ENCODE data around the gene WDR46. TPM values are rescaled to one million over a fixed set of nuclear protein-coding genes. Genes with fewer than 3 reads are reported as not detected.

WDR46 gene
- total RNA-seq, 1 donor from 2014 or later = 63.7 TPM

GRCh38 chr6:33329058-33329457 is 40.0 kb upstream of the WDR46 start:
- H3K4me1 Mint-ChIP-seq (ENCODE audit: low read depth, unreplicated experiment) = no peaks in the 10 kb centered on the region
- H3K9me3 Mint-ChIP-seq (ENCODE audit: unreplicated experiment) = no peaks in the 10 kb centered on the region
- Histone ChIP-seq H3K9ac (ENCODE audit: low read length) (no peak overlapping the region), H4K20me1 (ENCODE audit: insufficient read depth, low read length) (no peaks in the 10 kb centered on the region), H3K9me3 (ENCODE audit: insufficient read depth, low read depth, low read length) (no peaks in the 10 kb centered on the region), H3K4me2 (ENCODE audit: low read length) (no peak overlapping the region), H2AFZ (ENCODE audit: low read depth, low read length) (no peak overlapping the region), H3K4me3 (ENCODE audit: insufficient read depth, low read depth, low read length) (no peak overlapping the region), H3K79me2 (ENCODE audit: insufficient read depth, low read length) (no peaks in the 10 kb centered on the region), H3K4me1 (ENCODE audit: insufficient read depth, low read length) (no peaks in the 10 kb centered on the region), H3K36me3 (ENCODE audit: insufficient read depth, low read length) (no peaks in the 10 kb centered on the region), H3K27ac (ENCODE audit: low read depth, low read length) (no peak overlapping the region), H3K27me3 (ENCODE audit: insufficient read depth, low read length) (no peaks in the 10 kb centered on the region)
- no peak for TF ChIP-seq CTCF (IDR thresholded peaks at IDR 0.05; ENCODE audit: insufficient read depth, low read depth, low read length)
- no peak for TF ChIP-seq EZH2 (IDR thresholded peaks at IDR 0.05; ENCODE audit: insufficient read depth, low read length)
- H3K27me3 Mint-ChIP-seq (ENCODE audit: low read depth, unreplicated experiment) = peaks cover 5% of the 10 kb centered on the region
- no peak for DNase-seq (ENCODE audit: low read depth)
- H3K36me3 Mint-ChIP-seq (ENCODE audit: low read depth, unreplicated experiment) = no peaks in the 10 kb centered on the region
- no peak overlapping the region for H3K4me3 Mint-ChIP-seq (ENCODE audit: unreplicated experiment)
- FAIRE-seq = no peak
- H3K27ac Mint-ChIP-seq (ENCODE audit: unreplicated experiment) = no peak overlapping the region

DNA sequence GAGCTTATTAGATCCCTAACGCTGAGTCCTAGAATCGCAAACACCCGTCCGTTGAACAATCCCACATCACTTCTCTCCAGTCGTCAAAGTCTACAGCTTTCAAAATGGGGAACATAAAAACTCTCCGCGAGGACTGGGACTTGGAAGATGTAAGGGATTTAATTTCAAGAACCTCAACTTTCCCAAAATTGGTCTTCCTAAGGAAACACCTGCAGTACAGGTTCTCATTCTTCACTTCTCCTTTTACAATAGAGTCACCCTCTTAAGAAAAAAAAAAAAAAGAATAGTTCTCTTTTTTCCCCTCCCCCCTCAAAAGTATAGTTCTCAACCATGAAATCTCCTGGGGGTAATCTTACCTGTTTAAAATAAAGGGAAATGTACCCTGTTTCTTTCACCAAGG is 35.1 kb upstream of the WDR46 start:
- no peaks in the 10 kb centered on the region for H3K9me3 Mint-ChIP-seq (ENCODE audit: unreplicated experiment)
- Histone ChIP-seq H4K20me1 (ENCODE audit: insufficient read depth, low read length) (peaks cover 9% of the 10 kb centered on the region), H3K4me1 (ENCODE audit: insufficient read depth, low read length) (peaks cover 37% of the 10 kb centered on the region), H3K4me2 (ENCODE audit: low read length) (peak overlapping the region; percentile 92), H3K4me3 (ENCODE audit: insufficient read depth, low read depth, low read length) (peak overlapping the region; percentile 82), H3K27ac (ENCODE audit: low read depth, low read length) (no peak overlapping the region), H3K27me3 (ENCODE audit: insufficient read depth, low read length) (no peaks in the 10 kb centered on the region), H3K9me3 (ENCODE audit: insufficient read depth, low read depth, low read length) (no peaks in the 10 kb centered on the region), H3K79me2 (ENCODE audit: insufficient read depth, low read length) (peaks cover 37% of the 10 kb centered on the region), H3K9ac (ENCODE audit: low read length) (no peak overlapping the region), H2AFZ (ENCODE audit: low read depth, low read length) (no peak overlapping the region), H3K36me3 (ENCODE audit: insufficient read depth, low read length) (peaks cover 19% of the 10 kb centered on the region)
- no peak overlapping the region for H3K27ac Mint-ChIP-seq (ENCODE audit: unreplicated experiment)
- no peak for FAIRE-seq
- H3K27me3 Mint-ChIP-seq (ENCODE audit: low read depth, unreplicated experiment) = no peaks in the 10 kb centered on the region
- TF ChIP-seq EZH2 (IDR thresholded peaks at IDR 0.05; ENCODE audit: insufficient read depth, low read length) (no peak), CTCF (IDR thresholded peaks at IDR 0.05; ENCODE audit: insufficient read depth, low read depth, low read length) (no peak)
- H3K4me3 Mint-ChIP-seq (ENCODE audit: unreplicated experiment) = peak overlapping the region; percentile 99
- peaks cover 18% of the 10 kb centered on the region for H3K4me1 Mint-ChIP-seq (ENCODE audit: low read depth, unreplicated experiment)
- DNase-seq (ENCODE audit: low read depth) = no peak
- peaks cover 6% of the 10 kb centered on the region for H3K36me3 Mint-ChIP-seq (ENCODE audit: low read depth, unreplicated experiment)

- Mint-ChIP-seq H3K9me3 (ENCODE audit: unreplicated experiment) (no peaks in the 10 kb centered on the region), H3K27ac (ENCODE audit: unreplicated experiment) (no peak overlapping the region), H3K4me1 (ENCODE audit: low read depth, unreplicated experiment) (peaks cover 21% of the 10 kb centered on the region), H3K27me3 (ENCODE audit: low read depth, unreplicated experiment) (no peaks in the 10 kb centered on the region), H3K4me3 (ENCODE audit: unreplicated experiment) (peak overlapping the region; percentile 99), H3K36me3 (ENCODE audit: low read depth, unreplicated experiment) (peaks cover 6% of the 10 kb centered on the region)
- peaks cover 40% of the 10 kb centered on the region for H3K79me2 ChIP-seq (ENCODE audit: insufficient read depth, low read length)
- peak overlapping the region; percentile 92 for H2AFZ ChIP-seq (ENCODE audit: low read depth, low read length)
- peaks cover 24% of the 10 kb centered on the region for H3K36me3 ChIP-seq (ENCODE audit: insufficient read depth, low read length)
- no peaks in the 10 kb centered on the region for H3K27me3 ChIP-seq (ENCODE audit: insufficient read depth, low read length)
- FAIRE-seq = no peak
- H3K4me3 ChIP-seq (ENCODE audit: insufficient read depth, low read depth, low read length) = peak overlapping the region; percentile 82
- DNase-seq (ENCODE audit: low read depth) = no peak
- H3K9ac ChIP-seq (ENCODE audit: low read length) = peak overlapping the region; percentile 86
- peaks cover 42% of the 10 kb centered on the region for H3K4me1 ChIP-seq (ENCODE audit: insufficient read depth, low read length)
- H4K20me1 ChIP-seq (ENCODE audit: insufficient read depth, low read length) = peaks cover 9% of the 10 kb centered on the region
- H3K27ac ChIP-seq (ENCODE audit: low read depth, low read length) = no peak overlapping the region
- TF ChIP-seq EZH2 (IDR thresholded peaks at IDR 0.05; ENCODE audit: insufficient read depth, low read length) (no peak), CTCF (IDR thresholded peaks at IDR 0.05; ENCODE audit: insufficient read depth, low read depth, low read length) (no peak)
- H3K4me2 ChIP-seq (ENCODE audit: low read length) = peak overlapping the region; percentile 92
- H3K9me3 ChIP-seq (ENCODE audit: insufficient read depth, low read depth, low read length) = no peaks in the 10 kb centered on the region
Measured at GRCh38 chr6:33323623-33323948, 34.5 kb upstream of the WDR46 start.
